ENCODE data around the gene CTDSP2. TPM values are rescaled to one million over a fixed set of nuclear protein-coding genes. Genes with fewer than 3 reads are reported as not detected.
"Not testable (repeated sequence)": the region's sequence is repeated elsewhere in the genome, so short reads cannot be mapped to it uniquely, and the experiment has no call there.

Gene CTDSP2
- total and polyA plus RNA-seq, 7 donors = 13.9 to 91.8 (median 71.3) TPM

DNA sequence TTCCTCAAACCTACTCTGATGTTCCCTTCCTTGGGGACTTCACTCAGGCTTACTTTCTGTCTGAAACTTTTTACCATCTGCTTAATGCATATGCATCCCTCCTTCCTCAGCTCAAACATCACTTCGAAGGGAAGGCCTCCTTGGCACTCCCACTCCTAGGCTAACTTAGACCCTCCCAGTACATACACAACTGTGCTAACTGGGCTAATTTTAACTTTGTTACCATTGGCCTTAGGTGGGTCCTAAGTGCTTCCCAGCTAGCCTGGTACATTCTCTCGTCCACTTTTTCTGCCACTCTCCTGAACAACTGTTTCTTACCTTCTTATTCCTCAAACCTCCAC lies 70.3 kb downstream of the CTDSP2 start:
- Histone ChIP-seq H3K4me3 (no peak overlapping the region), H3K36me3 (ENCODE audit: insufficient read depth in 1 of 2, low read depth in 1 of 2) (peaks cover 0 to 22% of the 10 kb centered on the region in 2 donors), H3K4me1 (peaks cover 2% of the 10 kb centered on the region), H3K27me3 (ENCODE audit: insufficient read depth in 3 of 3, low read length in 2 of 3) (no peaks in the 10 kb centered on the region), H3K27ac (no peak overlapping the region), H3K9me3 (no peaks in the 10 kb centered on the region)
- ATAC-seq (no peak), DNase-seq (no peak)
- TF ChIP-seq CTCF (IDR thresholded peaks at IDR 0.05) = no peak
- intact Hi-C loops (cut with DNase I) = no loop called here
- 83 to 92% (median 90%) methylated on average over 2 of the region's 2 CpGs for WGBS, 3 donors

GRCh38 chr12:57775563-57776246 lies 70.8 kb downstream of the CTDSP2 start:
- ATAC-seq (no peak), DNase-seq (no peak)
- Histone ChIP-seq H3K4me3 (no peak overlapping the region), H3K9me3 (no peaks in the 10 kb centered on the region), H3K36me3 (ENCODE audit: insufficient read depth in 1 of 2, low read depth in 1 of 2) (peaks cover 0 to 21% of the 10 kb centered on the region in 2 donors), H3K27me3 (ENCODE audit: insufficient read depth in 3 of 3, low read length in 2 of 3) (no peaks in the 10 kb centered on the region), H3K4me1 (peaks cover 6% of the 10 kb centered on the region), H3K27ac (no peak overlapping the region)
- no peak for TF ChIP-seq CTCF (IDR thresholded peaks at IDR 0.05)
- intact Hi-C loops (cut with DNase I) = no loop called here
- 74 to 86% (median 81%) methylated on average over 4 of the region's 4 CpGs for WGBS, 3 donors

DNA sequence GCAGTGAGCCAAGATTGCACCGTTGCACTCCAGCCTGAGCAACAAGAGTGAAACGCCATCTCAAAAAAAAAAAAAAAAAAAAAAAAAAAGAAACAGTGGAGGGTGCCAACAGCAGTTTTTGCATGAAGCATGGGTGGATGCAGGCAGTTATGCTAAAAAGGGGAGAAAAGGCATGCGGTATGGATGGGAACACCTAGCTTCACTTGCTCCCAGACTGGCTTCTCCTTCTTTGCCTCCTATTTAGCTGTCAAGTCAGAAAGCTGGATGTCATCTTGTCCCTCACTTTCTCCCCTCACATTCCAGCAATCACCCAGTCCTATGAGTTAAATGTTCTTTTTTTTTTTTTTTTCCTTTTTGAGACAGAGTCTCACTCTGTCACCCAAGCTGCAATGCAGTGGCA lies 71.5 kb downstream of the CTDSP2 start:
- TF ChIP-seq CTCF (IDR thresholded peaks at IDR 0.05) = no peak

GRCh38 chr12:57774634-57775033 lies 71.9 kb downstream of the CTDSP2 start:
- DNase-seq; H3K9me3 ChIP-seq; H3K4me3 ChIP-seq; intact Hi-C loops (cut with DNase I); ATAC-seq; H3K27ac ChIP-seq; H3K27me3 ChIP-seq (ENCODE audit: insufficient read depth in 3 of 3, low read length in 2 of 3); H3K4me1 ChIP-seq: not testable (repeated sequence)
- peaks cover 4 to 25% of the 10 kb centered on the region in 2 donors for H3K36me3 ChIP-seq (ENCODE audit: insufficient read depth in 1 of 2, low read depth in 1 of 2)
- 89 to 91% (median 91%) methylated on average over 11 of the region's 11 CpGs for WGBS, 3 donors

More for the DNA sequence above, 71.5 kb downstream of the CTDSP2 start:
- WGBS, 3 donors = 69 to 87% (median 79%) methylated on average over 3 of the region's 3 CpGs
- H3K36me3 ChIP-seq (ENCODE audit: insufficient read depth in 1 of 2, low read depth in 1 of 2) = peaks cover 0 to 23% of the 10 kb centered on the region in 2 donors
- DNase-seq (no peak), ATAC-seq (no peak)
- peaks cover 6% of the 10 kb centered on the region for H3K4me1 ChIP-seq
- H3K27ac ChIP-seq = no peak overlapping the region
- H3K9me3 ChIP-seq = no peaks in the 10 kb centered on the region
- no peak overlapping the region for H3K4me3 ChIP-seq
- intact Hi-C loops (cut with DNase I) = no loop called here
- no peaks in the 10 kb centered on the region for H3K27me3 ChIP-seq (ENCODE audit: insufficient read depth in 3 of 3, low read length in 2 of 3)

DNA sequence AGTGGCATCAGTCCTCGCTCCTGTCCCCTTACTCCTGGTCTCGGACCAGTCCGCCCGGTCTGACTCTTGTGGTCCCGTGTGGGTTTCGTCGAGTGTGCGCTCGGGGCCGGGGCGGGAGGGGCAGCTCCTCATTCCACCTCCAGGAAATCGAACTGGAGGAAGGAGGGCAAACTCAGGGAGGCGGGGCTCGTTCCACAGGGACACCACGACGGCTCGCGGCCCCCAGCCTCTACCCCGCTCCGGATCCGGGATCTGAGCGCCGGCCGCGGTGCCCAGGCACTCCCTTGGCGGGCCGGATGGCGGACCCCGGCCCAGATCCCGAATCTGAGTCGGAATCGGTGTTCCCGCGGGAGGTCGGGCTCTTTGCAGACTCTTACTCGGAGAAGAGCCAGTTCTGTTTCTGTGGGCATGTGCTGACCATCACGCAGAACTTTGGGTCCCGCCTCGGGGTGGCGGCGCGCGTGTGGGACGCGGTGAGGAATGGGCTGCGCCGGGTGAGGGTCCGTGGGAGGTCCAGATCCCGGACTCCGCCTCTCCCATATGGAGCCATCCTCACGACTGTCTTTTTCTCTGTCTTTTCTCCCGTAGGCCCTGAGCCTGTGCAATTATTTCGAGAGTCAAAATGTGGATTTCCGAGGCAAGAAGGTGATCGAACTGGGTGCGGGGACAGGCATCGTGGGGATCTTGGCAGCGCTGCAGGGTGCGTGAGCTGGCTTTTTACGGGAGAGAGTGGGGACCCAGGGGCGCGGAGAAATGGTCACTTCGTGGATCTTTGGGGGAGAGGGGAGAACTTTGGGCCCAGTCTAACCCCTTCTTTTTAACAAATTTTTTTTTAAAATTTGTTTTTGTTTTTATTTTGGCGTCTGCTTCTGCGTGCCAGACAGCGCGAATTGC lies 73.9 kb downstream of the CTDSP2 start, which contains the start of gene EEF1AKMT3:
Gene EEF1AKMT3 (plus strand): TSS at position 186 of the 894 bp plus-strand sequence. CDS start 111 bp downstream, at position 297.
- Histone ChIP-seq H3K4me3 (peak within 1 kb of the TSS; percentile 89), H3K27ac (peak within 1 kb of the TSS; percentile 92), H3K27me3 (ENCODE audit: insufficient read depth in 3 of 3, low read length in 2 of 3) (no peaks in the 10 kb centered on the region), H3K36me3 (ENCODE audit: insufficient read depth in 1 of 2, low read depth in 1 of 2) (peaks cover 7 to 44% of the 10 kb centered on the region in 2 donors), H3K9me3 (no peaks in the 10 kb centered on the region), H3K4me1 (peaks cover 6% of the 10 kb centered on the region)
- WGBS, 3 donors = 1 to 2% (median 2%) methylated on average over 67 of the region's 67 CpGs
- peak; percentile 48 to 72 (median 57) for ATAC-seq
- peak; percentile 67 to 73 for DNase-seq
- no peak for TF ChIP-seq CTCF (IDR thresholded peaks at IDR 0.05)
- intact Hi-C loops (cut with DNase I) = no loop called here

Data from psoas muscle (tissue), 8 donors.